Measurements from ENCODE around the gene DMXL1.

- TF ChIP-seq EZH2 (IDR thresholded peaks at IDR 0.05) (no peak), CTCF (IDR thresholded peaks at IDR 0.05) (no peak)
Observed at GRCh38 chr5:119190470-119191095, 119.7 kb downstream of the DMXL1 start.
